GM19193 (cell line): ENCODE measurements around the gene PRIMA1.

Experiments used
- POLR2A ChIP-seq: IDR thresholded peaks from 4 replicates; pipeline ENCODE4 v1.6.1; 2011; ENCODE audit not compliant: insufficient read depth, insufficient read length; ENCODE audit errors: extremely low read depth

The PRIMA1 gene

DNA sequence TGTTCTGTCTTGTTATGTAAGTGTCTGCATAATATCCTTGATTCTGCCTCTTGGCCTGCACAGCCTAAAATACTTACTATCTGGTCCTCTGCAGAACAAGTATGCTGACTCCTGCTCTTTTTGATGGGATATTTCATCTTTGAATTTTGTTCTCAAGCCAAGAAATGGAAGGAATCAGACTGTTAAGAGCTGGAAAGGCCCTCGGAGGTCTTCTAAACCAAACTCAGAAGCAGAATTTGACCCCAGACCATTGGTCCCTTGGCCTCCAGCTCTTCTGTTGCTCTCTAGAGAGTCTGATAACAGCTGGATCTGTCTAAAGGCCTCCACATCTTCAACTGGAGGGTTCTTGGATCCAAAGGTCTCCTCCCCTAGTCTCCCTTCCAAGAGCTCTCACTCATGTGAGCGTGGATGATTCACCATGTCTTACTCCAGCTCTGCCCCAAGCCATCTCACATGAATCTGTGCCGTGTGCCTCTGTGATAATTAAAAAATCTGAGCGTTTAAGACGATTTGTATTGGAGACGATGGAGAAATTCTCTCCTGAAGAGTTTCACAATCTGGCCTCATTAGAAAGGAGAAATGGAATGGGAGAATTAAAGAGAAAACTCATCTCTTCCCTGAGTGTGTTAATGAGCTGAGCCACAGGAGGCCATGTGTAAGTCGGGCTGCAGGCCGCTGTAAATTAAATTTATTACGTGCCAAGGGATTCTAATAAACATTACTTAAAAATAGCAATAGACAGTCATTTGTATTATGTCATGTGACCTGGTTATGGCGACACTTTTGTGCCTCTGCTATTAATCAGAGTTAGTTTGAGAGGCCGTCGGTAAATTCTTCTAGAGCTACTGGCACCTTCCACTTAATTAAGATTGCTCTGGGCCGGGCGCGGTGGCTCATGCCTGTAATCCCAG is 15.4 kb upstream of the PRIMA1 start:
- TF ChIP-seq POLR2A, result no peak

DNA sequence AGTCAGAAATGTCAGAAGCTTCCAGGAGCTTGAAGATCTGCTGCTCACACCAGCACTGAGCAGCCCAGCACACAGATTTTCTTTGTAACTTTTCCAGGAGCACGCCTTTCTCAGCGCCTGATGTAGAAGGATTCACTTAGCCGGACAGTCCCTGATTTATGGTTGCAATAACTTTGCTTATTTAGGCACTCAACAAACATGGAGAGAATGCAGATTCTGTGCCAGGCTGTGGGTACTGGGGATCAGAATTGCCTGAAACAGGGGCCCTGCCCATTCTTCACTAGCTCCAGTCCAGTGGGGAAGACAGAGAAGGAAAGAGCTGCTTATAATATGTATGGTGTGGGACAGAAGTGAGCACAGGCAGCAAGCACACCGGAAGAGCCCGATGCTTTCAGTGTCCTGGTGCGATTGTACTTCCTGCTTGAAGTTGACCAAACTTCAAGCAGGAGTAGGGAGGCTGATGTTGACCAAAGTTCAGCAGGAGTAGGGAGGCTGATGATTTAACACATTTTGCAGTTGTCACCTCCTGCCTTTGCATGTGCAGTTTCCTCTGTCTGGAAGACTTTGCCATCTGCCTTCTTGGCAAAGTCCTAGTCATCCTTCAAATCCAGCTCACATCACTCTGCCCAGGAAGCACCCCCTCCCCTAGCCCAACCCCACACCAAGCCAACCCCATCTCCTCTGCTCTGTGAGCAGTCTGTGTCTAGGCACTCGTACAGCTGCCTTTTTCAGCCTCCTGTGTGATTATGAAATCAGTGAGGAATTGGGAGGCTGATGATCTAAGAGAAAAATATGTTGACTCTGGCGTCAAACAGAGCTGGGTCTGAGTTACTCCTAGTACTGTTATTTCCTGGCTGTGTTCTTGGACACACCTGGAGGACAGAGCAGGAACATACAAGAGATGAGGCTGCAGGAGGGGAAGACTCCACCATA is 12.0 kb upstream of the PRIMA1 start:
- no peak for TF ChIP-seq POLR2A

DNA sequence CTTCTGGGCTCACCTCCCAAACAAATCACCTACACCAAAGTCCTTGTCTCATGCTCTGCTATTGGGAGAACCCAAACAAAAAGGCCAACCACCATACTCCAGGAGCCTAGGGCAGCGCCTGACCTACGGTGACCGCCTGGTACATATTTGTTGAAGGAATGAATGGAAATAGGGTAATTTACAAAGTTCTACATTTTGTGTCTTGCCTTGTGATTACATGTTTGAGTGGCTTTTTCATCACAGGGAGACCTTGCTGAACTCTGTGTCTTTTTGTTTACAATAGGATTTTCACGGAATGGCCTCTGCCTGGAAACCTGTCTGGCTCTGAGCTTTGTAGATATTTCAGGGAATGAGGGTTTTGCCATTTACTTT is 11.3 kb upstream of the PRIMA1 start:
- TF ChIP-seq POLR2A, result no peak

DNA sequence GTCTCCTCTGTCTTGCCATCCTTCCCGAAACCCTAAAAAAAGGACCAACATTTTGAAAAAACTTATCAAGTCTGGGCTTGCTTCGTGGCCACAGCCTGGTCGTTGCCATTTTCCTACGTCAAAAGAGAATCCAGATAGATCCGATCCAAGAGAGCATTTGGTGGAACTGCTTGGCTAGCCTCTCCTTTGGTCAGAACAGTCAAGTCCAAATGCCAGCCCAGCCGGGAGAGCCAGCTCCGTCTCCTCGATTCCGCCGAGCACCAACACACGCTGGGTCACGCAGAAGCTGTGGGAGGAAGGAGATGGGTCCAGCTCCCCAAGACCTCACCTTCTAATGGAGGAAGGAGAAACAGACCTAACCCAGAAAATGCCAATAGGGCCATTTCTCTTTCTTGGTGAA is 9.3 kb upstream of the PRIMA1 start:
- no peak for TF ChIP-seq POLR2A

DNA sequence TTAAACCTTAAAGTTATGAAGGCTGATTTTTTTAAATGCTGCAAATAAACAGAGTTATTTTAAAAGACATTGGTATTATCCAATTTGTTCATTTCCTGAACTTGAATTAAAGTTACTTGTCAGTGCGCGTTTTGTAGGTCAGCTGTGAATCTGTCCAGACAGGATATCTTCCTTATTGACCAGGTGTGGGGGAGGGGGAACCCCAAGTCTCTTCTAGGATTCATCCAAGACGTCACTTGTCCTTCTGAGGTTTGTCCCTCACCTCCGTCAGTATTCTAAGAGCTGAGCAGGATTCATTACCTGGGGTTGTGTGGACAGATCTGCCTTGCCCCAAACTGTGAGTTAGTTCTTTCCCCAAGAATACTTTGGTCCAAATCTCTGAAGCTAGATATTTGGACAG is 8.8 kb upstream of the PRIMA1 start:
- TF ChIP-seq POLR2A, result no peak

DNA sequence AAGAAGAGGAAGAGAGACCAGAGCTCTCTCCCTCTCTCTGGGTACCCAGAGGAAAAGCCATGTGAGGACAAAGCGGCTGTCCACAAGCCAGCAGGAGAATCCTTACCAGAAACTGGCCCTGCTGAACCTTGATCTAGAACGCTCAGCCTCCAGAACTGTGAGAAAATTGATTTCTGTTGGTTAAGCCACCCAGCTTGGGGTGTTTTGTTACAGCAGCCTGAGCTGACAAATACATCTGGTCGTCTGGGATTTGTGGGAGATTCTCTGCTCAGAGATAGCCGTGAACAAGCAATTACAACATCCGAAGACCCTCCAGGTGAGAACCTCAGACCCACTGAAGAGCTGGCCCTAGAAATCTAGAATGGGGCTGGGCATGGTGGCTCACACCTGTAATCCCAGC is 6.5 kb upstream of the PRIMA1 start:
- no peak for TF ChIP-seq POLR2A

DNA sequence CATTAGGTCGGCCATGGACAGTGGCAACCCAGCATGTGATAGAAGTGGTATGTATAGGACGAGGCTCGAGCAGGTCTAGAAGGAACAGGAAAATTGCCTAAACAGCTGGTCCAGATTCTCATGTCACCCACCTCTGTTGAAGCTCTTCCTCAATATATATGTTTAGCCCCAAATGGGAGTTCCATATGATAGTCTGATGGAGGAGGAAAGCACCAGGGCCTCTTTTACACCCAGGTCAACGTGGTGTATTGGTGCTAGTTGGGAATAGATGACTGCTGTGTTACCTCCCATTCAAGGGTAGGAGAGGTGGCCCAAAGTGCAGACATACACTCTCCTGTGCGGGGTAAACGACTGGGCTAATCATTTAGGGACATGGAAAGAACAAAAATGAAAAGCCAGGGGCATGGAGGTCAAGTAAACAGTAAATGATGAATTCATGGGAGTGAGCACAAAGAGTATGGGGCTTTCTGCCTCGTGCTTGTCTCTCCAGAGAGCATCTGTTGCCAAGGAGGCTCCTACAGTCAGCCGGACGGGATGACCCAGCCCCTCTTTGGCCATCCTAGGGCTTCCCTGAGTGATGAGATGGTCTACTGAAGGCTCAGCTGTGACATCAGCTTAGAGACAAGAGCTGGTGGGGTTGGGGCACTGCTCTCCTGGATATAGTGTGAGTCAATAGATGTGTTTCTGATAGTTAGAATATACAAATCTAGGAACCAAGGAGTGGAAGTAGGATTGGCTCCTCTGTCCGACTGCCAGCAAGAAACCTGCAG is 5.5 kb upstream of the PRIMA1 start:
- TF ChIP-seq POLR2A, result no peak

DNA sequence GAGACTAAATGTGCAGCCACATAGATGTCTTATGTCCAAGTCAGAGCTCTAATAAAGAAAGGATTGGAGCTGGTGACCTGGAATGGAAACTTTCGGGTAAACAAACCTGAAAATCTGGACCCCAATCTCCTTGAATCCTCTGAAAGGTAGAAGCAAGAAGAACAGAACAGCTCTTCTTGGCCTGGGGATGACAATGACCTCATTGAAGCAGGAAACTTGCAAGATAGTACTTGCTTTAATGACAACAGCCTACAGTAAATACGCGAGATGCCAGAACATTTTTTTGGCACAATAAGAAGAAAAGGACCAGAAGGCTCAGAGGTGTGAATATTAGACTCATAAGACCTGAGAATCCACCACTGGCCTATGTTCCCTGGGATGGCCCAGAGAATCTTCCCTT is 4.1 kb upstream of the PRIMA1 start:
- no peak for TF ChIP-seq POLR2A

DNA sequence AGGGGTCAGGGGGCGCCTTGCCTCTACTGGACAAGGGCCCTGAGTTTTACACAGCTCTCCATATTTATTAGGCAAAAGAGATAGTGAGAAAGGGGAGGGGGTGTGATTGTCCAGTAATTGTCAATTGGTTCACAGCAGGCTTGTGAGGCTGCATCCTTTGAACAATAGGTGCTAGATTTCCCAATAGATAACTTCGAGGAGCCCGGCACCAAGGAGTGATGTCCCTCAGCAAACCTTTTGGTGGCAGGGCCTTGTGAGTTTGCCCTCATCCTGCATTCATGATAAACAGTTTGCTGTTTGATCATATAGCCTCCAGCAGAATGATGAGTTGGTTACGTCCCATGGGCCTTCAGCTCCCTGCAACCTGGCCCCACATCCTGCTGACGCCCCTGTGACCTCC is 2.7 kb upstream of the PRIMA1 start:
- no peak for TF ChIP-seq POLR2A

DNA sequence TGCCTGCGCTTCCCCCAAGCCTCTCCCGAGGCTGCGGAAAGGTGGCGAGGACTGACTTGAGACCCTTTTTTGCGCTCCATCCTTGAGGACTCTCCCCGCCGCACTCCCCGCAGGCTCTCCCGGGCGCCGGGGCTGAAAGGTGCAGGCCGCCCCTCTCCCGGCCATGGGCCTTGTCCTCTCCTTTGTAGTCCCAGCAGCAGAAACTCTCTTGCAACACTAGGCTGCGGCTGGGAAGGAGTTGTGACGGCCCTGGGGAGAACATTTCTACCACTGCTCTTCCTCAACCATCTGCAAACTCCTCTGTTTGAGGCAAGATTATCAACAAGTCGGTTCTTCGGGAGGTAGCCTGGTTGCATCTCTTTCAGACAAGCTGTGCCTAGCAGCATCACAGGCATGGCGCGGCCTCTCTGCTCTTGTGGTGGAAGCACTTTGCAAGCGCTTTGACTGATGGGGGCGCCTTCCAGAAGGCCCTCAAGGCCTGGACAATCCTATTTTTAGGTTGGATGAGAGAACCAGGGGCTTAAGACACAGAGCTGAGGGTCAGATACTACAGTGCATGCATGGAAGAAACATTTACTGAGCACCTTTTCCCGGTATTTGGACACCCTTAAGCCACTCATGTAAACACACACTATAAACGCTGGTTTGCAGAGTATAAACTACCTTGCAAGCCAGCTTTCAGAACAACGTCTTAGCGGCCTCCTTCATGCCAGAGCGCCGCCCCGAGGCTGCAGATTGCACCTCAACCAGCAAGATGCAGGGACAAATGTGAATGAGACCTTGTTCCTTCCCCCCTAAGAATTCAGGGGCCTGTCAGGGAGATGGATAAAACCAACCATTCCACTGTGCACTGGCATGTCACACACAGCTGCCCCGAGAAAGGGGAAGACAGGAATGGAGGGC is 1.2 kb upstream of the PRIMA1 start:
- TF ChIP-seq POLR2A, result no peak

DNA sequence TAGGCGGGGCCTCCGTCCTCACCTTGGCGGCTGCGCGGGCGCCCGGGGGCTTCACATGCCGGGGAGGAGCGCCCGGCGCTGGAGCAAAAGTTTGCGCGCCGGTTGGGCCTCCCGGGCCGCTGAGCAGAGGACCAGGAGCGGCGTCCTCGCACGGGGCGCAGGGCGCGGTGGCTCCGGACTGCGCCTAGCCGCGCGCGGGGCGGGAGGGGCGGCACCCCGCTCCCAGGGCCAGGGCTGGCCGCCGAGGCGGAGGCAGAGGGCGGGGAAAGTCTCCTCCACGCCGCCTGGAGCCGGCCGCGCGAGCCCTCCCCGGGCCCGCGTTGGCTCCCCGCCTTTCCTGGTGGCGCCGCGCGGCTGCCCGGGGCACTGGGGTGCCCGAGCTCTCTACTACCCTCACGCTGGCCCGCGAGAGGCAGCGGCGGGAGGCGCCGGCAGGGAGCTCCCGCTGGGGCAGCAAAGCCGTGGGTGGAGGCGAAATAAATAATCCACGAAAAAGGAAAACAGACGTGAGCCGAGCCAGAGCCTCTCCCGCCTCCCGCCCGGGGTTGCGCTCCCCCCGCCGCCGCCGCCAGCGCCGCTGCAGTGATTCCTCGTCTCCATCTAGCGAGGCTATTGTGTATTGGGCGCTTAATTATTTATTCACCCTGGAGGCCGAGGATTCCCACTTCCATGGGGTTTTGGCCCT is 400 bp upstream of the PRIMA1 start:
- no peak for TF ChIP-seq POLR2A

DNA sequence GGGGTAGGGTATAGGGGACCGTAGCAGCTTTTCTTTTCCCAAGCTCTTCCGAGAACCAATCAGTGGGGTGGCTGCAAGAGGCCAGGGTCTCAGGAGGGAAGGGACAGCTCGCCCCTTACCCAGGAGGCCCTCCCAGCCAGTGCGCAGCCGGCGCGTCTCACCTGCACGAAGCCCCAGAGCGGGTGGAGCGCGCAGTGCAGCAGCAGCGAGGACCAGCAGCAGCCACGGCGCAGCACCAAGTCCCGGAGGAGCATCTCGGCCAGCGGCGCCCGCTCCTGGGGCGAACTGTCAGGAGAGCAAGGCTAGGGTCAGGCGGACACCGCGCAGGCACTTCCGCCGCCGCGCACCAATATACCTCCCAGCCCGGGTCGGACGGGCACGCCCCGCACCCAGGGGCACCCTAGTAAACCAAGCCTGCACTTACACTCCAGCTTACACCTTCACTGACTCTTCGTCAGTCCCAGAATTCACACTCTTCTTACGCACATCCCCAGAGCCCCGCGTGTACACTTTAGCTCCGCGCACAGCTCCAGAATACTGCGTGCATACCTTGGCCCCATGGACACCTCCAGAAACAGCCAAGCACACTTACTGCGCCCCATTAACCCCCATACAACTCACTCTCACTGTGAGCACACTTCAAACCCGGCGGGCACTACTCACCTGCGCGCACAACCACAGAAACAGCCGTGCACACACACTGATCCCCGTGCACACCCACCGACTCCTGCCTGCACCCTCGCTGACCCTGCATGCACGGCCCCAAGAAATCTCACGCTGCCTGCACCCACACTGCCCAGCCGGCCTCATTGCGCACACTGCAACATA is 606 bp downstream of the PRIMA1 start:
- TF ChIP-seq POLR2A, result no peak

DNA sequence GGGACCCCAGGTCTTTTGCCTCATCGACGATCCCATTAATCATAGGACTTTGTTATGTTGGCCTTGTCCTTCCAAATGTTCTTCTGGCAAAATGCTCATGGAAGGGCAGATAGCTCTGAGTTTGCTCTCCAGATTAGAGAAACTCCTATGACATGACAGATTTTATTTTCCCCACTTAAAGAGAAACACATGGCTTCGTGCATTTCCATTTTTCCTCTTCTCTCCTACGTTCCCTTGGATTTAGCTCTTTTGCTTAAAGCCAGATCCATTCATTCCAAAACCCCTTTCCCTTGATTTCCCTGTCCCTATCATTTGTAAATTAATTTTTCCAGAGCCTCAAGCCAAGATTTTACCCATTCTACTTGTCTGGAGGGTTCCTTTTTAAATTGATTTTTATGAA is 2.9 kb downstream of the PRIMA1 start:
- TF ChIP-seq POLR2A, result no peak

DNA sequence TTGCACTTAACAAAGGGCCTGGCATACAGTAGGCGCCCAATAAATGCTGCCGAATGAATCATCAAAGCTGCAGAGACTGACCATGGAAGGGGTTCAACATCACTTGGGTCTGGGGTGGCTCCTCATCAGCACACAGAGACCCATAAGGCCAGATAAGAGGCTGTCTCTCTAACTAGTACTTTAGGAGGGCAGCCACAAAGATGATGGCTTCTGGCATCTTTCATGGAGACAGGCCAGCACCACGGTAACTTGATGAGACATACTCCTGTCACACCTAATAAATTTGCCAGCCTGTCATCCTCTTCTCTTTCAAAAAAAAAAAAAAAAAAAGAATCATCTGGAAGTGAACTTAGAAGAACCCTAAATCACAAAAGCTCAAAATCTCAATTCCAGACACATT is 3.4 kb downstream of the PRIMA1 start:
- no peak for TF ChIP-seq POLR2A
